HepG2 (cell line): ENCODE results near the gene CDR2L. TPM values are rescaled to one million over a fixed set of nuclear protein-coding genes. Genes with fewer than 3 reads are reported as not detected.

Experiments used
- CAMTA2 ChIP-seq: sonication (generic); formaldehyde crosslinking; IDR thresholded peaks from 2 replicates; pipeline ENCODE4 v1.4.0; 2020; ENCODE audit warnings: mild to moderate bottlenecking, missing genetic modification reagents, borderline replicate concordance
- HBP1 ChIP-seq: IDR thresholded peaks from 2 replicates; pipeline ENCODE4 v1.6.1; 2016; ENCODE audit warnings: low read depth, control low read depth
- NR3C1 ChIP-seq: sonication (generic); formaldehyde crosslinking; IDR thresholded peaks from 2 replicates; pipeline ENCODE4 v1.4.0; 2020; ENCODE audit warnings: missing genetic modification reagents
- PLRG1 ChIP-seq: fragments of 450-650 bp; conservative IDR thresholded peaks from 2 replicates; pipeline ENCODE4 v1.6.1; 2016
- RCOR2 ChIP-seq: IDR thresholded peaks from 2 replicates; pipeline ENCODE4 v1.6.1; 2016; ENCODE audit warnings: missing biosample characterization, missing genetic modification reagents
- SNAPC4 ChIP-seq: sonication (generic); formaldehyde crosslinking; IDR thresholded peaks from 2 replicates; pipeline ENCODE4 v1.4.0; 2020; ENCODE audit warnings: mild to moderate bottlenecking, missing genetic modification reagents
- SP4 ChIP-seq: sonication (generic); formaldehyde crosslinking; IDR thresholded peaks from 2 replicates; pipeline ENCODE4 v1.8.1; 2023; ENCODE audit warnings: mild to moderate bottlenecking, missing genetic modification reagents
- ZFAT ChIP-seq: sonication (generic); formaldehyde crosslinking; conservative IDR thresholded peaks from 2 replicates; pipeline ENCODE4 v1.8.1; 2023; ENCODE audit warnings: missing genetic modification reagents, inconsistent platforms
- ZFP90 ChIP-seq: sonication (generic); formaldehyde crosslinking; IDR thresholded peaks from 2 replicates; pipeline ENCODE4 v1.8.0; 2022; ENCODE audit warnings: missing genetic modification reagents, mild to moderate bottlenecking, inconsistent platforms, borderline replicate concordance
- polyA plus RNA-seq, 8 experiments: library from polyadenylated mRNA; depleted of rRNA in 3 of 8; stranded (reverse) in 7 of 8; unstranded in 1 of 8; fragments of >200 nt; fragmentation: Illumina TruSeq in 4 of 8; extraction: Trizol in 4 of 8; gene quantifications; 2 replicates each; pipeline versions ENCODE4 v1.2.1 to v1.2.3, GENCODE V29; 2011 to 2016; ENCODE audit warnings: low read depth in 4 of 8, missing spikeins in 1 of 8, mixed read lengths in 1 of 8; ENCODE audit not compliant: insufficient read depth in 1 of 8
- total RNA-seq, 5 experiments: library from RNA; depleted of rRNA; stranded (reverse); fragments of >200 nt; fragmentation: Illumina TruSeq; extraction: Trizol; gene quantifications; 2 replicates each; pipeline ENCODE4 v1.2.3, GENCODE V29; 2016; ENCODE audit warnings: low read depth in 1 of 5
- TF ChIP-seq, protein P1 (sequence below): sonication (generic); formaldehyde crosslinking; IDR thresholded peaks from 2 replicates; pipeline ENCODE4 v1.5.1; 2020; ENCODE audit warnings: mild to moderate bottlenecking, missing genetic modification reagents, borderline replicate concordance
- TF ChIP-seq, protein P2 (sequence below): sonication (generic); formaldehyde crosslinking; IDR thresholded peaks from 2 replicates; pipeline ENCODE4 v1.5.0; 2020; ENCODE audit warnings: mild to moderate bottlenecking, missing genetic modification reagents
- TF ChIP-seq, protein P3 (sequence below): IDR thresholded peaks from 2 replicates; pipeline ENCODE4 v1.6.1; 2012; ENCODE audit warnings: inconsistent platforms

Gene CDR2L
- total and polyA plus RNA-seq, 2 of the 13 experiments (the other 11 are each of a cell fraction or from before 2014, with no cell fraction given) = 1.9 to 2.1 TPM

DNA sequence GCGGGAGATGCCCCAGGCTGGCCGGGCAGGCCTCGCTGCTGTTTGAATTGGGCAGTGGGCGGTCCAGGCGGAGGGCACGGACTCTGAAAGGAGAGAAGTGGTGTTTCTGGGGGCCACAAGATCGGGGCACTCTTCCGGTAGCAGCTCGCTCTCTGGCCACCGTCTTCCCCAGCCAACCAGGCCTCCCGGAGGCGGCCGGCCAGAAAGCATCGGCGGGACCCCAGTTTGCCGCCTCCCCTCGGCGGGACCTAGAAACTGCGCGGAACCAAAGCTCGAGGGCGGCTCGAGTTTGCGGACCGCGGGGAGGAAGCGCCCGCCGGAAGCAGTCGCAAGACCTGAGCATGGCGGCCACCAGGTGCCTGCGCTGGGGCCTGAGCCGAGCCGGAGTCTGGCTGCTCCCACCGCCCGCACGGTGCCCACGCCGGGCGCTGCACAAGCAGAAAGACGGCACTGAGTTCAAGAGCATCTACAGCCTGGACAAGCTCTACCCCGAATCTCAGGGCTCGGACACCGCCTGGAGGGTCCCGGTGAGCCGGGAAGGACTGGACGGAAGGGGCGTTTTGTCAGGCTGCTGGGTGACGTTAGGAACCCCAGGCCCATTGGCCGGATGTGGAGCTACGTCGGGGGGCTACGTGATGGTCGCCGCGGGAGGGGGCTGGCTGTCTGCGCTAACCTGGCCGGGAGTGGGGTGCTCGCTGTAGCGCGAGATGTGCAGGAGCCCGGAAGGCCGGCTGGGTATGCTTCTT lies 25.1 kb downstream of the CDR2L start, which contains the start of gene MRPL58 (continued):
- TF ChIP-seq, protein P1, sequence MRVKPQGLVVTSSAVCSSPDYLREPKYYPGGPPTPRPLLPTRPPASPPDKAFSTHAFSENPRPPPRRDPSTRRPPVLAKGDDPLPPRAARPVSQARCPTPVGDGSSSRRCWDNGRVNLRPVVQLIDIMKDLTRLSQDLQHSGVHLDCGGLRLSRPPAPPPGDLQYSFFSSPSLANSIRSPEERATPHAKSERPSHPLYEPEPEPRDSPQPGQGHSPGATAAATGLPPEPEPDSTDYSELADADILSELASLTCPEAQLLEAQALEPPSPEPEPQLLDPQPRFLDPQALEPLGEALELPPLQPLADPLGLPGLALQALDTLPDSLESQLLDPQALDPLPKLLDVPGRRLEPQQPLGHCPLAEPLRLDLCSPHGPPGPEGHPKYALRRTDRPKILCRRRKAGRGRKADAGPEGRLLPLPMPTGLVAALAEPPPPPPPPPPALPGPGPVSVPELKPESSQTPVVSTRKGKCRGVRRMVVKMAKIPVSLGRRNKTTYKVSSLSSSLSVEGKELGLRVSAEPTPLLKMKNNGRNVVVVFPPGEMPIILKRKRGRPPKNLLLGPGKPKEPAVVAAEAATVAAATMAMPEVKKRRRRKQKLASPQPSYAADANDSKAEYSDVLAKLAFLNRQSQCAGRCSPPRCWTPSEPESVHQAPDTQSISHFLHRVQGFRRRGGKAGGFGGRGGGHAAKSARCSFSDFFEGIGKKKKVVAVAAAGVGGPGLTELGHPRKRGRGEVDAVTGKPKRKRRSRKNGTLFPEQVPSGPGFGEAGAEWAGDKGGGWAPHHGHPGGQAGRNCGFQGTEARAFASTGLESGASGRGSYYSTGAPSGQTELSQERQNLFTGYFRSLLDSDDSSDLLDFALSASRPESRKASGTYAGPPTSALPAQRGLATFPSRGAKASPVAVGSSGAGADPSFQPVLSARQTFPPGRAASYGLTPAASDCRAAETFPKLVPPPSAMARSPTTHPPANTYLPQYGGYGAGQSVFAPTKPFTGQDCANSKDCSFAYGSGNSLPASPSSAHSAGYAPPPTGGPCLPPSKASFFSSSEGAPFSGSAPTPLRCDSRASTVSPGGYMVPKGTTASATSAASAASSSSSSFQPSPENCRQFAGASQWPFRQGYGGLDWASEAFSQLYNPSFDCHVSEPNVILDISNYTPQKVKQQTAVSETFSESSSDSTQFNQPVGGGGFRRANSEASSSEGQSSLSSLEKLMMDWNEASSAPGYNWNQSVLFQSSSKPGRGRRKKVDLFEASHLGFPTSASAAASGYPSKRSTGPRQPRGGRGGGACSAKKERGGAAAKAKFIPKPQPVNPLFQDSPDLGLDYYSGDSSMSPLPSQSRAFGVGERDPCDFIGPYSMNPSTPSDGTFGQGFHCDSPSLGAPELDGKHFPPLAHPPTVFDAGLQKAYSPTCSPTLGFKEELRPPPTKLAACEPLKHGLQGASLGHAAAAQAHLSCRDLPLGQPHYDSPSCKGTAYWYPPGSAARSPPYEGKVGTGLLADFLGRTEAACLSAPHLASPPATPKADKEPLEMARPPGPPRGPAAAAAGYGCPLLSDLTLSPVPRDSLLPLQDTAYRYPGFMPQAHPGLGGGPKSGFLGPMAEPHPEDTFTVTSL (CRISPR knock-in tag) = peak; percentile 66; the same call in 1 of the 2 replicates
- TF ChIP-seq, protein P2, sequence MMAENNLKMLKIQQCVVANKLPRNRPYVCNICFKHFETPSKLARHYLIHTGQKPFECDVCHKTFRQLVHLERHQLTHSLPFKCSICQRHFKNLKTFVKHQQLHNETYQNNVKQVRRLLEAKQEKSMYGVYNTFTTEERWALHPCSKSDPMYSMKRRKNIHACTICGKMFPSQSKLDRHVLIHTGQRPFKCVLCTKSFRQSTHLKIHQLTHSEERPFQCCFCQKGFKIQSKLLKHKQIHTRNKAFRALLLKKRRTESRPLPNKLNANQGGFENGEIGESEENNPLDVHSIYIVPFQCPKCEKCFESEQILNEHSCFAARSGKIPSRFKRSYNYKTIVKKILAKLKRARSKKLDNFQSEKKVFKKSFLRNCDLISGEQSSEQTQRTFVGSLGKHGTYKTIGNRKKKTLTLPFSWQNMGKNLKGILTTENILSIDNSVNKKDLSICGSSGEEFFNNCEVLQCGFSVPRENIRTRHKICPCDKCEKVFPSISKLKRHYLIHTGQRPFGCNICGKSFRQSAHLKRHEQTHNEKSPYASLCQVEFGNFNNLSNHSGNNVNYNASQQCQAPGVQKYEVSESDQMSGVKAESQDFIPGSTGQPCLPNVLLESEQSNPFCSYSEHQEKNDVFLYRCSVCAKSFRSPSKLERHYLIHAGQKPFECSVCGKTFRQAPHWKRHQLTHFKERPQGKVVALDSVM (CRISPR knock-in tag) = peak; percentile 83
- TF ChIP-seq RCOR2 (CRISPR knock-in tag) (peak; percentile 61; the same call in 1 of the 2 replicates), PLRG1 (no peak), HBP1 (peak; percentile 96), ZFAT (CRISPR knock-in tag) (no peak; the same call in 1 of the 2 replicates), CAMTA2 (CRISPR knock-in tag) (peak; percentile 91; the same call in 1 of the 2 replicates), SP4 (CRISPR knock-in tag) (peak; percentile 92), SNAPC4 (CRISPR knock-in tag) (peak; percentile 97), NR3C1 (0 out of 2 replicates have a peak, but pooled peaks have one; percentile 16), ZFP90 (peak; percentile 97)
- TF ChIP-seq, protein P3, sequence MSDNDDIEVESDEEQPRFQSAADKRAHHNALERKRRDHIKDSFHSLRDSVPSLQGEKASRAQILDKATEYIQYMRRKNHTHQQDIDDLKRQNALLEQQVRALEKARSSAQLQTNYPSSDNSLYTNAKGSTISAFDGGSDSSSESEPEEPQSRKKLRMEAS = peak; percentile 85
